CD4-positive, alpha-beta T cell treated with Interferon alpha-2 for 1 hour (primary cell): ENCODE data around the gene WEE1.

Experiments used
- DNase-seq, 2 donors: peaks; one replicate each; pipeline ENCODE4 v3.0.0-alpha.2; 2020 to 2022

WEE1 gene

GRCh38 chr11:9625162-9625561 is 51.7 kb downstream of the WEE1 start:
- DNase-seq, result no peak

GRCh38 chr11:9625728-9626127 is 52.3 kb downstream of the WEE1 start:
- no peak for DNase-seq

- DNase-seq, result no peak
Measured at GRCh38 chr11:9626496-9627394, 53.3 kb downstream of the WEE1 start.

GRCh38 chr11:9629064-9629463 is 55.6 kb downstream of the WEE1 start:
- no peak for DNase-seq

- DNase-seq, result no peak
Measured at GRCh38 chr11:9633679-9634078, 60.2 kb downstream of the WEE1 start.

GRCh38 chr11:9636691-9637090 is 63.2 kb downstream of the WEE1 start:
- DNase-seq, result no peak

GRCh38 chr11:9639099-9639498 is 65.6 kb downstream of the WEE1 start:
- DNase-seq, result no peak
